ENCODE results near the gene SPEN. TPM values are rescaled to one million over a fixed set of nuclear protein-coding genes. Genes with fewer than 3 reads are reported as not detected.

SPEN gene
- total and polyA plus RNA-seq, 2 donors: 11.4 to 16.3 TPM

- H3K4me1 ChIP-seq (ENCODE audit: control insufficient read depth in 2 of 2, insufficient read depth in 2 of 2, low read length in 2 of 2): no peaks in the 10 kb centered on the region
- 93% methylated on average over 13 of the region's 13 CpGs for WGBS
- no peaks in the 10 kb centered on the region for H3K9me3 ChIP-seq (ENCODE audit: control insufficient read depth in 2 of 2, insufficient read depth in 1 of 2, low read length in 1 of 2)
- DNase-seq (ENCODE audit: low read depth in 6 of 9, low spot score in 9 of 9): no peak
- H3K4me3 ChIP-seq (ENCODE audit: low read length in 2 of 2): no peak overlapping the region
- peaks cover 93 to 95% of the 10 kb centered on the region in 2 donors for H3K36me3 ChIP-seq (ENCODE audit: control insufficient read depth in 2 of 2, insufficient read depth in 2 of 2, low read length in 1 of 2)
- no peaks in the 10 kb centered on the region for H3K27me3 ChIP-seq (ENCODE audit: control insufficient read depth in 2 of 2, insufficient read depth in 1 of 2, low read length in 1 of 2)
- H3K27ac ChIP-seq (ENCODE audit: low read depth in 1 of 2, low read length in 1 of 2): no peak overlapping the region
These were observed 92.9 kb downstream of the SPEN start for GRCh38 chr1:15940110-15941043.

DNA sequence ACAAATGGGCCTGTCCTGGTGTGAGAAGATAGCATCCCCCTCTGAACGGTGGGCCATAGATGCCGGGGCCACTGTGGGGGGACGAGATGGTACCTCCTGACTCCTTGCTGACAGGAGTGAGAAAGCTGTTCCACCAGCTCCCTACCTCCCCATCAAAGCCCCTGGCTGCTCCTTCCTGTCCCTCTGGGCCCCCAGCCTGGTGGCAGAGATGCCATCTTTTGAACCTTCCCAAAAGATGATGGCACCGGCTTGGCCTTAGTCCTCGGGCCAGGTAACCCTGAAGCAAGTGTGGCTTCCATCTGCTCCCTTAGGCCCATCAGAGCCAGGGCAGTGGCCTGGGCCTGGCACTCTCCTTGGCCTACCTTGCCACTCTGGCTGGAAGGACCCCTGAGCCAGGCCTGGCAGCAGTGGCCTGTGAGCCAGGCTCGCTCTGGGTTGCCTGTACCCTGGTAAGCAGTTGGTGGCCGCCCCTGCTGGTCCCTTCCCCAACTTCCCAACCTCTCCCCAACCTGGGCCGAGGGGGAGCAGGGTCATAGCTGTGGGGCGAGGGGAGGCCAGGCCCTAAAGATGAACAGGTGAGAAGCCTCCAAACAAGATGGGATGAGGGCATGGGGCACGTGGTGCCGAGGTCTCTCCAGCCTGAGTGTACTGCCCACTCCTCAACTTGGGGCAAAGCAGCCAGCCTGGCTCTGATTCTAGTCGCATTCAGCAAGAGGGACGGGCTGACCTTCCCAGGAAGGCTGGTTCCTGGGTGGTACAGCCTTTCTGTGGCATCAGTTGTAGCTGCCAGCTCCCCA, 93.7 kb downstream of the SPEN start:
- H3K27me3 ChIP-seq (ENCODE audit: control insufficient read depth in 2 of 2, insufficient read depth in 1 of 2, low read length in 1 of 2): no peaks in the 10 kb centered on the region
- no peak overlapping the region for H3K4me3 ChIP-seq (ENCODE audit: low read length in 2 of 2)
- H3K27ac ChIP-seq (ENCODE audit: low read depth in 1 of 2, low read length in 1 of 2): no peak overlapping the region
- H3K36me3 ChIP-seq (ENCODE audit: control insufficient read depth in 2 of 2, insufficient read depth in 2 of 2, low read length in 1 of 2): peaks cover 93 to 97% of the 10 kb centered on the region in 2 donors
- H3K9me3 ChIP-seq (ENCODE audit: control insufficient read depth in 2 of 2, insufficient read depth in 1 of 2, low read length in 1 of 2): no peaks in the 10 kb centered on the region
- no peak for DNase-seq (ENCODE audit: low read depth in 6 of 9, low spot score in 9 of 9)
- 98% methylated on average over 13 of the region's 13 CpGs for WGBS
- no peaks in the 10 kb centered on the region for H3K4me1 ChIP-seq (ENCODE audit: control insufficient read depth in 2 of 2, insufficient read depth in 2 of 2, low read length in 2 of 2)

DNA sequence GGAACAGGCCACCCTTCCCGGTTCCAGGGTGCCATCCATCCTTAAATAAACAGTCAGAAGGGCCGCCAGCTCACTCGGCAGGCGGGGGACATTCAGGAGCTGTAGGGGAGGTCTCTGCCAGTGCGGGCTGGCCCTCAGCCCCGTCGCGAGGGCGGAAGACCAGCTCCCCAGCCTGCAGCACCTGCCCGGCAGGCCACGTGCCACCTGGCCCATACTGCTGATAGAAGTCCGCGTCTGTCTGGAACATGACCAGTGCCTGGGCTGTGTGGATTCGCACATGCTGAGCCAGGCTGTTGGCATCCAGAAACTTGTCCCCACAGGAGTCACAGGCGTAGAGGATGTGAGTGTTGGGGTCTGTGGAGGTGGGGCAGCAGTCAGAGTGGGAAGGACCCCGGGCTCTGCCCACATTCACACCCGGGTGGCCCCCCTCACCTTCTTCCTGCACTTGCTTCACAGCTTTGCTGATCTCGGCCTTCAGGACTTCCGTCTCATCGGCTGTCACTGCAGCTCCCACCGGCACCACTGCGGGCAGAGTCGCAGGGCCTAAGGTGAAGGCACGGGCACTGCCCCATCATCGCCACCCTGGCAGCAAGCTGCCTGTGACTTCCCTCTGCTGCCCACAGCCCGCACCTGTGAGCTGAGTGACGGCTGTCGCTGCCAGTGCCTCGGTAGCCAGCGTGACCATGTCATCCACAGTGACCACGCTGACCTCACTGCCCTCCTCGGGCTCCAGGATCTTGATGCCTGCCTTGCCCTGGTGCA, 94.6 kb downstream of the SPEN start:
- DNase-seq (ENCODE audit: low read depth in 6 of 9, low spot score in 9 of 9): no peak
- no peak overlapping the region for H3K4me3 ChIP-seq (ENCODE audit: low read length in 2 of 2)
- H3K36me3 ChIP-seq (ENCODE audit: control insufficient read depth in 2 of 2, insufficient read depth in 2 of 2, low read length in 1 of 2): peaks cover 96 to 97% of the 10 kb centered on the region in 2 donors
- no peak overlapping the region for H3K27ac ChIP-seq (ENCODE audit: low read depth in 1 of 2, low read length in 1 of 2)
- no peaks in the 10 kb centered on the region for H3K9me3 ChIP-seq (ENCODE audit: control insufficient read depth in 2 of 2, insufficient read depth in 1 of 2, low read length in 1 of 2)
- no peaks in the 10 kb centered on the region for H3K27me3 ChIP-seq (ENCODE audit: control insufficient read depth in 2 of 2, insufficient read depth in 1 of 2, low read length in 1 of 2)
- H3K4me1 ChIP-seq (ENCODE audit: control insufficient read depth in 2 of 2, insufficient read depth in 2 of 2, low read length in 2 of 2): no peaks in the 10 kb centered on the region
- WGBS: 96% methylated on average over 32 of the region's 32 CpGs

- no peak for DNase-seq (ENCODE audit: low read depth in 6 of 9, low spot score in 9 of 9)
- 95% methylated on average over 18 of the region's 18 CpGs for WGBS
- no peak overlapping the region for H3K4me3 ChIP-seq (ENCODE audit: low read length in 2 of 2)
- H3K4me1 ChIP-seq (ENCODE audit: control insufficient read depth in 2 of 2, insufficient read depth in 2 of 2, low read length in 2 of 2): no peaks in the 10 kb centered on the region
- H3K27me3 ChIP-seq (ENCODE audit: control insufficient read depth in 2 of 2, insufficient read depth in 1 of 2, low read length in 1 of 2): no peaks in the 10 kb centered on the region
- peaks cover 96 to 97% of the 10 kb centered on the region in 2 donors for H3K36me3 ChIP-seq (ENCODE audit: control insufficient read depth in 2 of 2, insufficient read depth in 2 of 2, low read length in 1 of 2)
- no peak overlapping the region for H3K27ac ChIP-seq (ENCODE audit: low read depth in 1 of 2, low read length in 1 of 2)
- H3K9me3 ChIP-seq (ENCODE audit: control insufficient read depth in 2 of 2, insufficient read depth in 1 of 2, low read length in 1 of 2): no peaks in the 10 kb centered on the region
These were observed 95.3 kb downstream of the SPEN start for GRCh38 chr1:15942661-15943327.

DNA sequence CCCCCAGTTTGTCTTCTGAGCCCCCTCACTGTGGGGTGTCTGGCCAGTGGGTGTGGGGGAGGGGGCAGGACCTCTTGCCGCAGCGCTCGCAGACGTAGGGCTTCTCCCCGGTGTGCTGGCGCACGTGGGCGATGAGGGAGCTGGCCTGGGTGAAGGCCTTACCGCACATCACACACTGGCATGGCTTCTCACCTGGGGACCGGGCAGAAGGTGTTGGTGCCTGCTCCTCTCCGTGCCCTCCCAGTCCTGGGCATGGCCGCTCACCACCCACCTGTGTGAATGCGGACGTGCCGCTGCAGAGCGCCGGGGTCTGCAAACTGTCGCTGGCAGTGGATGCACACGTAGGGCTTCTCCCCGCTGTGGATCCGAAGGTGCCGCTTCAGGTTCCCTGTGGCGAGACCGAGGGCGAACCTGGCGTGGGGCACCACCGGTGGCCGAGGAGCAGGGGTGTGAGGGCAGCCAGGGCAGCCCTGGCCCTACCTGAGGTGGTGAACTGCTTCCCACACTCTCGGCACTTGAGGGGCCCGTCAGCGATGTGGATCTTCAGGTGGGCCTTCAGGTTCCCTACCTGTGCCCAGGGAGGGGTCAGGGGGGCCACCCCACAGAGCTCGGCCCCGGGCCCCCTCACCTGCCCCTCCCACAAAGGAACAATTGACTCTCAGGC, 96.0 kb downstream of the SPEN start:
- Histone ChIP-seq H3K4me1 (ENCODE audit: control insufficient read depth in 2 of 2, insufficient read depth in 2 of 2, low read length in 2 of 2) (peaks cover 0 to under 1% of the 10 kb centered on the region in 2 donors), H3K36me3 (ENCODE audit: control insufficient read depth in 2 of 2, insufficient read depth in 2 of 2, low read length in 1 of 2) (peaks cover 97 to 98% of the 10 kb centered on the region in 2 donors), H3K4me3 (ENCODE audit: low read length in 2 of 2) (no peak overlapping the region), H3K27ac (ENCODE audit: low read depth in 1 of 2, low read length in 1 of 2) (no peak overlapping the region), H3K27me3 (ENCODE audit: control insufficient read depth in 2 of 2, insufficient read depth in 1 of 2, low read length in 1 of 2) (no peaks in the 10 kb centered on the region), H3K9me3 (ENCODE audit: control insufficient read depth in 2 of 2, insufficient read depth in 1 of 2, low read length in 1 of 2) (no peaks in the 10 kb centered on the region)
- no peak for DNase-seq (ENCODE audit: low read depth in 6 of 9, low spot score in 9 of 9)
- 98% methylated on average over 33 of the region's 33 CpGs for WGBS

GRCh38 chr1:15943992-15944307, 96.4 kb downstream of the SPEN start:
- WGBS: 97% methylated on average over 22 of the region's 22 CpGs
- Histone ChIP-seq H3K9me3 (ENCODE audit: control insufficient read depth in 2 of 2, insufficient read depth in 1 of 2, low read length in 1 of 2) (no peaks in the 10 kb centered on the region), H3K27ac (ENCODE audit: low read depth in 1 of 2, low read length in 1 of 2) (no peak overlapping the region), H3K4me1 (ENCODE audit: control insufficient read depth in 2 of 2, insufficient read depth in 2 of 2, low read length in 2 of 2) (peaks cover 0 to 4% of the 10 kb centered on the region in 2 donors), H3K27me3 (ENCODE audit: control insufficient read depth in 2 of 2, insufficient read depth in 1 of 2, low read length in 1 of 2) (no peaks in the 10 kb centered on the region), H3K36me3 (ENCODE audit: control insufficient read depth in 2 of 2, insufficient read depth in 2 of 2, low read length in 1 of 2) (peaks cover 94 to 97% of the 10 kb centered on the region in 2 donors), H3K4me3 (ENCODE audit: low read length in 2 of 2) (no peak overlapping the region)
- DNase-seq (ENCODE audit: low read depth in 6 of 9, low spot score in 9 of 9): no peak

DNA sequence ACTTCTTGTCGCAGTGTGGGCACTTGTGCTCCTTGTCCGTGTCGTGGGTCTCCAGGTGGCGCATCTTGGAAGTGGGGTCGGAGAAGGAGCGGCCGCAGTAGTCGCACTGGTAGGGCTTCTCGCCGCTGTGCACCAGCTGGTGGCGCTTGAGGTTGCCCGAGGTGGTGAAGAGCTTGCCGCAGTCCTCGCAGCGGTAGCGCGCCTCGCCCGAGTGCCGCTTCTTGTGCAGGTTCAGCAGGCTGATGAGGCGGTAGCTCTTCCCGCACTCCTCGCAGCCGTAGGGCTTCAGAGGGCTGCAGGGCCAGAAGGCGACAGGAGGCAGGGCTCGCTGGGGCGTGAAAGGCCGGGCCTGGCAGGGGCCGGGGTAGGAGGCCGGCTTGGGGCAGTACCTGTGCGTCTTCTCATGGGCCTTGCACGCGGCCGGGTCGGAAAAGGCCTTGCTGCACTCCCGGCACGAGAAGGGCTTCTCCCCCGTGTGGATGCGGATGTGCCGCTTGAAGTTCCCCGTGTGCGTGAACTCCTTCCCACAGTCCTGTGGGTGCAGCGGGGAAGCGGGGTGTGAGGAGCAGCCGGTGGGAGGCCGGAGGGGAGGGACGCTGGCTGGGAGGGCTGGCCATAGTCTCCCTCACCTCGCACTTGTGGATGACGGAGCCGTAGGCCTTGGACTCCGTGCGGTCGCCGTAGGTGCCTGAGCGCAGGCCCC, 97.0 kb downstream of the SPEN start:
- DNase-seq (ENCODE audit: low read depth in 6 of 9, low spot score in 9 of 9): no peak
- H3K27me3 ChIP-seq (ENCODE audit: control insufficient read depth in 2 of 2, insufficient read depth in 1 of 2, low read length in 1 of 2): no peaks in the 10 kb centered on the region
- H3K27ac ChIP-seq (ENCODE audit: low read depth in 1 of 2, low read length in 1 of 2): no peak overlapping the region
- peaks cover 88 to 93% of the 10 kb centered on the region in 2 donors for H3K36me3 ChIP-seq (ENCODE audit: control insufficient read depth in 2 of 2, insufficient read depth in 2 of 2, low read length in 1 of 2)
- H3K4me3 ChIP-seq (ENCODE audit: low read length in 2 of 2): no peak overlapping the region
- H3K4me1 ChIP-seq (ENCODE audit: control insufficient read depth in 2 of 2, insufficient read depth in 2 of 2, low read length in 2 of 2): peaks cover 0 to 9% of the 10 kb centered on the region in 2 donors
- WGBS: 98% methylated on average over 55 of the region's 55 CpGs
- no peaks in the 10 kb centered on the region for H3K9me3 ChIP-seq (ENCODE audit: control insufficient read depth in 2 of 2, insufficient read depth in 1 of 2, low read length in 1 of 2)
